HG03196 (cell line): ENCODE data around the gene CFAP45.
A peak's percentile ranks its signal among the peaks of the same experiment; 100 is the strongest.

Source experiments
- ATAC-seq: cut with Tn5 transposase; IDR thresholded peaks from one replicate; pipeline ENCODE4 v1.9.1; 2021; ENCODE audit not compliant: unreplicated experiment

CFAP45 gene

GRCh38 chr1:159854693-159855192 is 45.2 kb downstream of the CFAP45 start:
- peak; percentile 57 for ATAC-seq

- no peak for ATAC-seq
Observed at GRCh38 chr1:159854116-159854692, 45.8 kb downstream of the CFAP45 start.

GRCh38 chr1:159853417-159854115 is 46.4 kb downstream of the CFAP45 start:
- no peak for ATAC-seq

GRCh38 chr1:159851407-159851806 is 48.6 kb downstream of the CFAP45 start:
- ATAC-seq, result no peak

DNA sequence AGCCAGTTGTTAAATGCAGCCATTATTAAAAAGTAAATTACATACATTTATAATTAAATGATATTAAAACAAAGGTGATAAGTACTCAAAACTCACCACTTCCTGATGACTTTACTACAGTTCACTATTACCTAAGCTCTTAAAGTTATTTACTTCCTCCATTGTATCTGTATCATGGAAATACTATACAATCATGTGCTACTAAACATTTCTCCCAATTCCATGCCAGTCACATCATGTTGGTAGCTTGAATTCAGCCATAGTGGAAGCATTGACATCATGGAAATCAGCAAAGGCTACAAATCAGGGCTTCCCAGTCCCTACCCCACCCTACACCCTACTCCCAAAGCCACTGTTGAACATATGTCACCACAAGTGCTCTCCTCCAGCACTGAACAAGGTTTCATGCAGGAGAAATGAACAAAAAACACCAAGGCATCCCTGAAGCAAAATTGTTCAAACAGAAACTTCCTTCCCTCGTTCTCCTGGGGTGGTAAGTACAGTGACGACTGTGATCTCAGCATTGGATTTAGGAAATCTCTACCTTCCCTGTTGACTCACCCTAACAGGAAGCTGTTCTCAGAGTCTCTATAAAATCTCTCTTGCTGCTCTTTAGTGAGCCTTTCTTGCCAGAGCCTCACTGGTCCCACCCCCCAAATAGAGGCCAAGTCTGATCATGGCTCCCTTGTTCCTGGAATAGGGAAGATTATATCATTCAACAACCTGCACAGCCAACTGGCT is 50.2 kb downstream of the CFAP45 start:
- no peak for ATAC-seq

GRCh38 chr1:159848326-159848725 is 51.6 kb downstream of the CFAP45 start:
- ATAC-seq, result no peak

- no peak for ATAC-seq
Observed at GRCh38 chr1:159847231-159847630, 52.7 kb downstream of the CFAP45 start.

DNA sequence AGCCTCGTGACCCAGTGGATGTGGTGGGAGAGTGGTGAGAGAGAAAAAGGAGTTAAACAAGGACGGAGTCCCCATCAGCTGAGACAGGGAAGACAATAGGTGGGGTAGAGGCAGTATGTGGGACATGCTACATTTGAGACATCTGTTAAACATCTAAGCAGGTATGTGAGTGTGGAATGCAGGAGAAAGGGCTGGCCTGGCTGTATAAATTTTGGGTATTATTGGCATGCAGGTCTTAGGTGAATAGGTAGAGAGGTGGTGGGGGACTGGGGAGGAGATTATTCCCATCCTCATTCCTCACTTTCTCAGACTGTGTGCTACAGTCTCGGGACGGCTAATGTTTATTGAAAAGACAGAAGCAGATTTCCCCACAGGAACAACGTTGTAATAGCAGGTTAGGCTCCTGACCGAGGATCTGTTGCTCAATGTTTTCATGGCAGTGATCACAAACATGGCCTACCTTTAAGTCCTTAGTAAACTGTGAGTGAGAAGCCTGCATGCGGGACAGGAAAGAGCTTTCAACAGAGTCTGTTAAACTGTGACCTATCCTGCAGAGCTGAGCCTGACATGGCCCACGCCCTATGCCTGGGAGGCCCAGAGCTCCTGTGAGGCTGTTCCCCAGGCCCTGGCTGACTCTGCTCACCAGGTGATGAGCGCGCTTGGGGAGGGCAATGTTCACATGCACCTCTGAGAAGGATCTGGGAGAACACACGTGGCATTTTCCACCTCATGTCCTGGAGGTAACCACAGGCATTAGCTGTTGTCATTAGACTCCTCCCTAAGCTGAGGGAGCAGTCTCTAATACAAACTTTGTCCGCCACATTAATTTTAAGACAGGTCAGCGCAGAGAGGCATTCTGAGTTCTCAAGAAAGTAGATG is 54.0 kb downstream of the CFAP45 start:
- ATAC-seq, result no peak

DNA sequence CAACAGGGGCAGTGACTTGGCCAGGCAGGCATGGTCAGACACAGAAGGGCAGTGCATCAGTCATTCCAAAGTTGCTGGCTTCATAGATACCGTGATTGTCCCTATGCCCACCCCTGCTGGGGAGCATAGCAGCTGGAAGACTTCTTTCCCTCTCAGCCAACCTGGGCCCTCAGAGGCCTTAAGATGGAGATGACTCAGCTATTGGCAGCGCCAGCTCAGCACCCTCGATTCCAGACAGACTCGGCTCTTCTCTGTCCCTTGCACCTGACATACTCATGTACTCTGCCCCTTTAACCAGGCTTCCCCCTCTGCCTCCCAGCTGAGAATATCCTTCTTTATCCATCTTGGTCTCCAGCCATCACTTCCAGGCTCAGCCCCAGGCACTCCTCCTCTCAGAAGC is 56.5 kb downstream of the CFAP45 start:
- ATAC-seq, result no peak

GRCh38 chr1:159841749-159842148 is 58.2 kb downstream of the CFAP45 start:
- no peak for ATAC-seq

DNA sequence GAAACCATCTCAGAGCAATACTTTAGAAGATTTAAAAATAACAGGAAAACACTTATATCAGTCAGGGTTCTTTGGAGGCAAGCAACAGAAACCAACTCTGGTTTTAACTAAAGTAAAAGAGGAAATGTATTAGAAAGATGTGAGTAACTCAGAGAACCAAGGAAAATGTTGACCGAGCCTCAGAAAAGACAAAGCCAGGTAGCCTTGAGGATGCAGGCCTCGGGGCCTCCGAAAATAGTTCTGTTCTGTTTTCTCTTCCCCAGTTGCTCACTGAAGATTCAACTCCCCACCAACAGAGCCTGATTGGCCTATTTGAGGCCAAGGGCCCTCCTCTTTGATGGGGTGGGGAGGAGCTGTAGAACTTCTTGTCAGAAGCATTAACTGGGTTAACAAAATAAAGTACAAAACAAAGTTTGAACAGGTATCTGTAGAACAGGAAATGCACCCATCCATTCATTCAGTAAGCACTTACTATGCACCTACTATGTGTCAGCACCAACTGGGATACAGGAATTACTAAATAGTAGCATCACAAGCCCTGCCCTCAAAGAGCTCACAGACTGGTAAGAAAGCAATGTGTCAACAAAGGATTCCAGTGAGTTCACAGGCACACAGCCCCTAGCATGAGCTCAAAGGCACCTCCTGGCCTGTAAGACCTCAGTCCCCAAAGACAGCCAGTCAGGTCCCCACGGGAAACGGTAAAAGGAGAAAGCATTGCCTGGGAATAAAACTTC is 60.7 kb downstream of the CFAP45 start:
- peak; percentile 53 for ATAC-seq

DNA sequence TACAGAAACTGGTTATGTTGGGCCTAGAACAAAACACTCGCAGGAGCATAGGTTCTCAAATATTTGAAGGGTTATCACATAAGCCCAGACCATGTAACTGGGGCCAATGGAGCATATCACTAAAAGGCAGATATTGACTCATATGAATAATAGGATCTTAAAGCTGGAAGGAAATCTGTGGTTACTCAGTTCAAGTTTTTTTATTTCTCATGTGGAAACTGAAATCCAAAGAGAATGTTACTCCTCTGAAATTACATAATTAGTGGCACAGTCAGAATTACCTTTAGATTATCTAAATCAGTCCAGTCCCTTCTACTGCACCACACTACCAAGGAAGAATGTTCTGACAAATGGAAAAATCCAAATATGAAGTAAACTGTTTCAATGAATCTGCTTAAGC is 61.2 kb downstream of the CFAP45 start:
- ATAC-seq, result no peak

- ATAC-seq, result no peak
Observed at GRCh38 chr1:159835862-159836525, 64.0 kb downstream of the CFAP45 start.

- no peak for ATAC-seq
Observed at GRCh38 chr1:159835356-159835755, 64.6 kb downstream of the CFAP45 start.

- no peak for ATAC-seq
Observed at GRCh38 chr1:159832309-159832708, 67.7 kb downstream of the CFAP45 start.

DNA sequence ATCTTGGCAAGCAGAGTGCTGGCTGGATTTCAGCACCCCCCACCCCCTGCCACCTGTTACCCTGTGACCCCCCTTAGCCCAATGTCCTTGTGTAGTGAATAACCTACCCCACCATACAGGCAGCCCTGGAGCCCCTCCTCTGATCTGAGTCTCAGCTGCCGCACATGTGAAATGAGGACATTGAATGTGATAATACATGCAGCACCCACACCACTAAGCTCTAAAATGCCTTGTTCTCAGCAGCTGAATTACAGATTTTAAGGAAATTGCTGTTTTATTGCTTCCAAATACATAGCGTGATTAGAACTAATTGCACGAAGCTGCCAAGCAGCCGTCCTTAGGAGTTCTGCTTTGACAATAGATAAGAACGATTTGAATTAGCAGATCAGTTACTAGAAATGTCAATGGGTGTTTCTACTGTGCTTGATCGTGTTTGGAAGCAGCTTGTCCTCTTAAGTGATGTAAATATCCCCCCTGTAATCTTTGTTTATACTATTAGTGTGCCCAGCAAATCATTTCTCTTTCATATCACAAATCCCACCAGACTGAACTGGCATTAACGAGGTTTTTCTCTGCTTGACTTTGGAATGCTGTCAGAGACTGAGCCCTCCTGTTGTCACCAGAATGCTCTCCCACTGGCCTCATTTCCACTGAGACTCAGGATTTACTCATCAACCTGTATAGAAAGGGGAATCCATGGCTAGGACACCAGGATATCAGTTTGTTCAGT is 68.4 kb downstream of the CFAP45 start:
- ATAC-seq, result no peak

DNA sequence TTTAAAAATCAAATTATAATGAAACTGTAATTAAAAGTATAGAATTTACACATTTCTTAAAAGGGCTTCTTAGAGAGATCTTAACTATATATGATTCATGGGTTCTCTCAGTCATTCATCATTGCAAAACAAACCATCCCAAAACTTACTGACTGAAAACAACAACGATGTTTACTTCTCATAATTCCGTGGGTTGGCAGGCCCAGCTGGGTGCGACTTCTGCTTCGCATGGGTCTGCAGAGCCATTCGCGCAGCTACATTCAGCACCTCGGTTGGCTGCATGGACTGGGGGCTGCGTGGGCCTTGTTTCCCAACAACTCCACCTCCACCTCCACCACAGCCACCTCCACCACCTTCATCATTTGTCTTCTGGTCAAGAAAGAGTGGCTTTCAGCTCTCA is 69.2 kb downstream of the CFAP45 start:
- no peak for ATAC-seq

DNA sequence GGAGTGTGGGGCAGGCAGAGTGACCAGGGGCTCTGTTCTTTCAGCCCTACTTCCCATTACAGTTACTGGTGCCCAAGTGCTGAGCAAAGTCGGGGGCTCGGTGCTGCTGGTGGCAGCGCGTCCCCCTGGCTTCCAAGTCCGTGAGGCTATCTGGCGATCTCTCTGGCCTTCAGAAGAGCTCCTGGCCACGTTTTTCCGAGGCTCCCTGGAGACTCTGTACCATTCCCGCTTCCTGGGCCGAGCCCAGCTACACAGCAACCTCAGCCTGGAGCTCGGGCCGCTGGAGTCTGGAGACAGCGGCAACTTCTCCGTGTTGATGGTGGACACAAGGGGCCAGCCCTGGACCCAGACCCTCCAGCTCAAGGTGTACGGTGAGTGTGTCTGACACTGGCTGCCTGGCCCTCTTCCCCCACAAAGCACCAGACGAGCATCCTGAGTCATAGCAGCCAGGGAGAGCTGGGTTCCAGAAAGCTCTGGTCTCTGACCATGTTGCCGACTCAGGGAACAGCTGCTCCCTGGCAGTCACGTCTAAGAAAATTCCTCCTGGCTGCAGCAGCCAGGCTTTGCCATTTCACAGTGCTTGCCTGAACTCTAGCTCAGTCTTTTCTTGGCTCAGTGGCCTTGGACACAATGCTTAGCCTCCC is 70.0 kb downstream of the CFAP45 start:
- ATAC-seq, result no peak

GRCh38 chr1:159829273-159829634 is 70.7 kb downstream of the CFAP45 start:
- ATAC-seq, result peak; percentile 73
